Spinal cord (tissue), 10 donors: Measurements from ENCODE around the gene MRPL24. TPM values are rescaled to one million over a fixed set of nuclear protein-coding genes. Genes with fewer than 3 reads are reported as not detected.

Experiments
- DNase-seq, 6 donors: peaks; one replicate each; pipeline versions ENCODE4 v3.0.0 to v3.0.0-alpha.2; 2013 to 2015; ENCODE audit warnings: low spot score in 6 of 6, low read depth in 4 of 6
- H3K27ac ChIP-seq: one replicate; pipeline ENCODE4 v1.5.1; 2013; ENCODE audit warnings: low read depth, low read length, control low read depth
- H3K27me3 ChIP-seq: one replicate; pipeline ENCODE4 v1.6.1; 2013; ENCODE audit warnings: low read length; ENCODE audit not compliant: control insufficient read depth, insufficient read depth
- H3K36me3 ChIP-seq: one replicate; pipeline ENCODE4 v1.6.1; 2013; ENCODE audit warnings: low read length; ENCODE audit not compliant: control insufficient read depth, insufficient read depth
- H3K4me1 ChIP-seq: one replicate; pipeline ENCODE4 v1.6.1; 2013; ENCODE audit warnings: low read length; ENCODE audit not compliant: control insufficient read depth, insufficient read depth
- H3K4me3 ChIP-seq: one replicate; pipeline ENCODE4 v1.5.1; 2013; ENCODE audit warnings: low read depth, low read length, control low read depth
- H3K9me3 ChIP-seq: one replicate; pipeline ENCODE4 v1.6.1; 2013; ENCODE audit warnings: low read length; ENCODE audit not compliant: control insufficient read depth, insufficient read depth
- WGBS: methylation state at CpG from one replicate; pipeline ENCODE4 v1.1.5; 2013; ENCODE audit warnings: missing lambda C conversion rate; ENCODE audit not compliant: insufficient coverage; 5-methylcytosine and 5-hydroxymethylcytosine counted together
- long read RNA-seq, 4 donors: transcript quantifications; one replicate each; lab custom pipeline, GENCODE V29; 2026
- polyA plus RNA-seq, 2 donors: library from polyadenylated mRNA; unstranded; fragments of 120-200 nt; gene quantifications; one replicate each; pipeline ENCODE4 v1.2.1, GENCODE V29; 2013; ENCODE audit not compliant: insufficient read length in 2 of 2
- total RNA-seq, 2 donors: library from RNA; depleted of rRNA in 1 of 2; stranded (reverse); fragments of 120-200 nt in 1 of 2; fragments of >200 nt in 1 of 2; gene quantifications; one replicate each; pipeline versions ENCODE4 v1.2.3 to v1.2.4, GENCODE V29; 2013 to 2014
- donor health status: healthy.

Gene MRPL24
- total RNA-seq (10 to 100 TPM; 22.9 to 61.1 TPM), polyA plus RNA-seq (10 to 100 TPM; 54.5 to 59.8 TPM)
- long read RNA-seq, donor 1, transcript MRPL24-202 (6 exons, 883 nt): major isoform, 22 of 41 reads
- long read RNA-seq, donor 1, transcript MRPL24-201 (6 exons, 883 nt): minor isoform, 17 of 41 reads
- long read RNA-seq, donor 1, partial matches to known transcripts: 0 of 41 reads
- long read RNA-seq, donor 1, other reads (novel, unspliced or antisense): 0 of 41 reads
- long read RNA-seq, donor 2, transcript MRPL24-202 (6 exons, 883 nt): major isoform, 6 of 13 reads
- long read RNA-seq, donor 2, transcript MRPL24-201 (6 exons, 883 nt): minor isoform, 5 of 13 reads
- long read RNA-seq, donor 2, partial matches to known transcripts: 0 of 13 reads
- long read RNA-seq, donor 2, other reads (novel, unspliced or antisense): 0 of 13 reads
- long read RNA-seq, donor 3, transcript MRPL24-202 (6 exons, 883 nt): major isoform, 8 of 16 reads
- long read RNA-seq, donor 3, transcript MRPL24-201 (6 exons, 883 nt): minor isoform, 6 of 16 reads
- long read RNA-seq, donor 3, partial matches to known transcripts: 0 of 16 reads
- long read RNA-seq, donor 3, other reads (novel, unspliced or antisense): 0 of 16 reads
- long read RNA-seq, donor 4, transcript MRPL24-202 (6 exons, 883 nt): major isoform, 26 of 59 reads
- long read RNA-seq, donor 4, transcript MRPL24-206 (3 exons, 560 nt): minor isoform, 10 of 59 reads
- long read RNA-seq, donor 4, transcript MRPL24-201 (6 exons, 883 nt): minor isoform, 18 of 59 reads
- long read RNA-seq, donor 4, partial matches to known transcripts: 5 of 59 reads
- long read RNA-seq, donor 4, other reads (novel, unspliced or antisense): 0 of 59 reads

DNA sequence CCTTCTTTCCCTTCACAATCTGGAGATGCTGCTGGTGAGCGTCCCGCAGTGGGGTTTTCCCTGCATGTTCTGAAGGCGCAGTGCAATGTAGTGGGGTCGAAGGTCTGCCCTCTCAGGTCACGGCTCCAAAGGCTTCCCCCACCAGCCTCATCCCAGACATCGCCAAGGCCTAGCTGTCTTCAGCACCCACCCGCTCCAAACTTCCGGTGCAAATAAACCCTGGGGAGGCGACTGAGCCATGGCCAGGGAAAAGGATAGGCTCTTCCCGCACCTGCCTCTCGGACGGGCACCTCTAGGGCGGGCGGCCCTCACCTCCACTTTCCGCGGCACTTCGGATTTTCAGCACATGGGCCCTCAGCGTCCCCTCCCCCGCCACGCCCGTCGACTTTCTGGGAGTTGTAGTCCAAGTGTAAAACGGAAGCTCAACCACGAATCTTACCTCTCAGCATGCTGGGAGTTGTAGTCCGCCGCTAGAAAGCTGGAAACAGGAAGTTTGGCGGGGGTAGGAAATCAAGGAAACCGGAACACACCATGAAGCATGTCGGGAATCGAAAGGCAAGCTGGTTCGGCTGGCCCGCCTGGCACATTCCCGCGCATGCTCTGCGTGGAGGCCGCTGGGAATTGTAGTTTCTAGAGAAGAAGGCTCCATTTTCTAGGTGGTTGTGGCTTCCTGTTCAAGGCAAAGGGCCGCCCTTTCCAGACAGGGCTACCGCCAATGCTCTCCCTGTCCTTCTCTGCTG, at the start of gene MRPL24:
Gene MRPL24, minus strand, starts transcription at position 348 of the 740 bp plus-strand sequence. CDS start 2,384 bp downstream, outside the sequence.
- DNase-seq: peak in 5 of 6 donors; percentile 98 to 100 (median 100)
- WGBS: under 1% methylated on average over 29 of the region's 38 CpGs
- no peaks in the 10 kb centered on the region for H3K9me3 ChIP-seq
- peak within 1 kb of the TSS; percentile 96 for H3K4me3 ChIP-seq
- H3K27me3 ChIP-seq: no peaks in the 10 kb centered on the region
- peaks cover 45% of the 10 kb centered on the region for H3K36me3 ChIP-seq
- peak within 1 kb of the TSS; percentile 93 for H3K27ac ChIP-seq
- peaks cover 11% of the 10 kb centered on the region for H3K4me1 ChIP-seq

DNA sequence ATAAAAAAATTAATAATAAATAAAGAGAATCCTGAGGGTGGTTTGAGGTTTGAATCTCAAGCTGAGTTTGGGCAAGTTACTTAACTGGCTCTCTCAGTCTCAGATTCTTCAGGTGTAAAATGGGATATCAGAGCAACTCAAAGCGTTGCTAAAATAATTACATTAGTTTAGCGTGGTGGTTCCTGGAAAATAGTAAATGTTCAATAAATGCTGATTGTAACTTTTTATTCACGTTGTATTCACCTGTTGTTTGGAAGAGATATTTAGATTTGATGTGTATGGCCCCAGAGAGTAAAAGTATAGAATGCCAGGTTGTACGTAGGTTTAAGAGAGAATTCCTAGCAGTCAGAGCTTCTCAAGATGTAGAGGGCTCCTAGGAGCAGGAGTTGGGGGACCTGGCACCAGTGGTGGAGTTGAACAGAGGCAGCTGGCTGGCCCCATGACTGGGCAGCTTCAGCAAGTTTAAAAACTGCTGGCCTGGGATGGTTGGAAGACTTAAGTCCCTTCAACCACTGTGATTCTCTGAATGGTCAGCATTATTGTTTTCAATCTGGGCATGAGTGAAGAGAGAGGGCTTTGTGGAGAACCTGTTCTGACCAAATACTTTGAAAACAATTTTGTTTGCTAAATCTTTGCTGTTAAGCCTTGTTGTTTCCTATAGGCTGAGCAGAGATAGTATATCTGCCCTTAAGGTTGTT, 48.9 kb upstream of the MRPL24 start:
- no peaks in the 10 kb centered on the region for H3K9me3 ChIP-seq
- WGBS: 97% methylated on average over 3 of the region's 4 CpGs
- H3K4me1 ChIP-seq: no peaks in the 10 kb centered on the region
- peaks cover 65% of the 10 kb centered on the region for H3K36me3 ChIP-seq
- no peak overlapping the region for H3K4me3 ChIP-seq
- no peaks in the 10 kb centered on the region for H3K27me3 ChIP-seq
- no peak for DNase-seq
- no peak overlapping the region for H3K27ac ChIP-seq

DNA sequence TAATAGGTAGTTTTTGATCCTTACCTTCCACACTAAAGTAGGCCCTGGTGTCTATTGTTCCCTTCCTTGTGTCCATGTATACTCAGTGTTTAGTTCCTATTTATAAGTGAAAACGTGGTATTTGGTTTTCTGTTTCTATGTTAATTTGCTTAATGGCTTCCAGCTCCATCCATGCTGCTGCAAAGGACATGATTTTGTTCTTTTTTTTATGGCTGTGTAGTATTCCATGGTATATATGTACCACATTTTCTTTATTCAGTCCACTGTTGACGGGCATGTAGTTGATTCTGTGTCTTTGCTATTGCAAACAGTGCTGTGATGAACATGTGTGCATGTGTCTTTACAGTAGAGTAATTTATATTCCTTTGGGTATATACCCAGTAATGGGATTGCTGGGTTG, 47.2 kb upstream of the MRPL24 start:
- Histone ChIP-seq H3K27ac (no peak overlapping the region), H3K9me3 (no peaks in the 10 kb centered on the region), H3K27me3 (no peaks in the 10 kb centered on the region), H3K4me3 (no peak overlapping the region), H3K36me3 (peaks cover 66% of the 10 kb centered on the region), H3K4me1 (no peaks in the 10 kb centered on the region)
- DNase-seq: no peak
- no CpG with 5 or more reads among the region's 2 CpGs for WGBS

DNA sequence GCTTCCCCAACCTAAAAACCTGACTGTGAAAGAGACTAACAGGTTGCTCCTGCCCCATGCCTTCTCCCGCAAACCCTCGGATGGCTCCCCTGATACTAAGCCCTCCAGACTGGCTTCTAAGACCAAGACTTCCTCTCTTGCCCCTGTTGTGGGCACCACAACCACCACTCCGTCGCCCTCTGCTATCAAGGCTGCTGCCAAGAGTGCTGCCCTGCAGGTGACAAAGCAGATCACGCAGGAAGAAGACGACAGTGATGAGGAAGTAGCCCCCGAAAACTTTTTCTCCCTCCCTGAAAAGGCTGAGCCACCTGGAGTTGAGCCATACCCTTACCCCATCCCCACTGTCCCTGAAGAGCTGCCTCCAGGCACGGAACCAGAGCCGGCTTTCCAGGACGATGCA, 45.8 kb upstream of the MRPL24 start:
- Histone ChIP-seq H3K27me3 (no peaks in the 10 kb centered on the region), H3K4me1 (no peaks in the 10 kb centered on the region), H3K4me3 (no peak overlapping the region), H3K9me3 (no peaks in the 10 kb centered on the region), H3K36me3 (peaks cover 66% of the 10 kb centered on the region), H3K27ac (no peak overlapping the region)
- no peak for DNase-seq
- WGBS: 94% methylated on average over 9 of the region's 10 CpGs

DNA sequence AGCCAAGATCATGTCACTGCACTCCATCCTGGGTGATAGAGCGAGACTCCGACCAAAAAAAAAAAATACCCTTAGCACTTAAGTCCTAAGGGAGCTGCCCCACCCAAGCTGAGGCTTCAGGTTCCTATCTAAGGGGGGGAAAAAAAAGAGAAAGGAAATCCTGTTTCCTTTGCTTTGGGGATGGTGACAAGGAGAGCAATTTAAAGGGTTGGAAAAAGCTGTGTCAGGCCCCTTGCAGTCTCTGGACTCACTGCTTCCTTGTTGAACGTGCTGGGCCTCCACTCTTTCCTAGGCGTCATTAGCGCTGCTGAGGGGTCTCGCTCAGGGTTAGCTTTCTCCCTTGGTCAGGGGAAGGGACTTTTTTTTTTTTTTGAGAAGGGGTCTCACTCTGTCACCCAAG, 44.6 kb upstream of the MRPL24 start:
- H3K4me3 ChIP-seq: no peak overlapping the region
- H3K27me3 ChIP-seq: no peaks in the 10 kb centered on the region
- no peaks in the 10 kb centered on the region for H3K4me1 ChIP-seq
- peaks cover 60% of the 10 kb centered on the region for H3K36me3 ChIP-seq
- no peak overlapping the region for H3K27ac ChIP-seq
- no peaks in the 10 kb centered on the region for H3K9me3 ChIP-seq
- DNase-seq: no peak
- WGBS: no CpG with 5 or more reads among the region's 6 CpGs

DNA sequence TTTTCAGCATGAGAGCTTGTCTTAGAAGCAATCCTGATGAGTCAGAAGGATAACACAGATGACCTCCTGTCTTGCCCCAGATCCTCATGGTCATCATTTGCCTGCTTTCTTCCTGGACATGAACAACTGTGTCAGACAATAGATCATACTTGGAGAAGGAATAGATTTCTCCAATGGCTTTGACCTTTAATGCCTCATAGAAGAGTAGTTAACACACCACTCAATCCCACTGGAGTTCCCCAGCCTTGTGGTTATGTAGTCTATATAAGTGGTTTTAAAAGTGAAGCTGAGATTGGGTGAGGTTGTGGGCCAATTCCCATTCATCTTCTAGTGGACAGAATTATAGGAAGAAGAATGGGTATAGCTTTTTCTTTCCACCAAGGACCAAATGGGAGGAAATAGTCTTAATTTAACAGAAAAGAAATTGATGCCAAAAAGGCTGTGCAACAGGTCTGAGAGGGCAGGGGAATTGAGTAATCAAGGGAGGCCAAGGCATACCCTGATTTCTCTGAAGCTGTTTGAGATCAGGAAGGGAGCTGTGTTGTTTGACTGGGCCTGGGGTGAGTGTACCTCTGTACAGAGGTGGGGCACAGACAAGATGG, 40.8 kb upstream of the MRPL24 start:
- H3K9me3 ChIP-seq: no peaks in the 10 kb centered on the region
- H3K27ac ChIP-seq: no peak overlapping the region
- H3K36me3 ChIP-seq: peaks cover 33% of the 10 kb centered on the region
- no peak overlapping the region for H3K4me3 ChIP-seq
- DNase-seq: no peak
- no peaks in the 10 kb centered on the region for H3K27me3 ChIP-seq
- H3K4me1 ChIP-seq: no peaks in the 10 kb centered on the region

DNA sequence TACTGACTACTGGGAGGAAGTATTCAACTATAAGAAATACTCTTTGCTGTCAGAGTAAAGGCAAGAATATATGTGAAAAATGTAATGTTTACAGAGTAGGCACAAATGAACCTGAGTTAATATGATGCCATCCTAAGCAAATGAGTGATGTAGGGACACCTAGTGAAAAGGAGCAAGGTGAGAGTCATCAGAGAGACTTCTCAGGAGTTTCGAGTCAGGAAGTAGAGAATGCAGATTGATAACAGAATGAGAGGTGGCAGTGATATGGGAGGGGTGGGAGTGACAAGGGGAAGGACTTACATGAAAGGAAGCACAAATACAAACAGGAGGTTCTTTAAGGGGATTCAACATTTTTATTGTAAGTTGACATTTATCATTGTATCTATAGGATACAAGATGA, 36.7 kb upstream of the MRPL24 start:
- Histone ChIP-seq H3K4me3 (no peak overlapping the region), H3K36me3 (no peaks in the 10 kb centered on the region), H3K4me1 (no peaks in the 10 kb centered on the region), H3K9me3 (no peaks in the 10 kb centered on the region), H3K27ac (no peak overlapping the region), H3K27me3 (no peaks in the 10 kb centered on the region)
- 83% methylated on average over 1 of the region's 1 CpG for WGBS
- no peak for DNase-seq

DNA sequence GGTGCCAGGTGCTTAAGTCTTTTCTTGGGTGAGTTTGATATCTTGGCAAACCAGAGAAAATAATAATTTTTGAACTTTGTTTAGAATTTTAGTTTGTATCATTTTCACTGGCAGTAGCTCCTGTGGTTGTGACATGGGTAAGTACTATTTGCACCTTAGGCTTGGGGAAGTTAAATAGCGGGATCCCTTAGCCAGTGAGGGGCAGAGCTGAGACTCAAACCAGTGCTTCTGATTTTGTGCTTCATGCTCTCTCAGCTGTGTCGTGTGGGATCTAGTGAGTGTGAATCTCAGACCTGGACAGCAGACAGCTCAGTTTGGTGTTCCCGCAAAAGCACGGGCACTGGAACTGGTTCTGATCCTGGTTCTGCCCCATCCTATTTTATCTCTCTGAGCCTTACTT, 36.1 kb upstream of the MRPL24 start:
- Histone ChIP-seq H3K4me3 (no peak overlapping the region), H3K27ac (no peak overlapping the region), H3K27me3 (no peaks in the 10 kb centered on the region), H3K36me3 (no peaks in the 10 kb centered on the region), H3K9me3 (no peaks in the 10 kb centered on the region), H3K4me1 (no peaks in the 10 kb centered on the region)
- DNase-seq: no peak
- 54% methylated on average over 2 of the region's 4 CpGs for WGBS

DNA sequence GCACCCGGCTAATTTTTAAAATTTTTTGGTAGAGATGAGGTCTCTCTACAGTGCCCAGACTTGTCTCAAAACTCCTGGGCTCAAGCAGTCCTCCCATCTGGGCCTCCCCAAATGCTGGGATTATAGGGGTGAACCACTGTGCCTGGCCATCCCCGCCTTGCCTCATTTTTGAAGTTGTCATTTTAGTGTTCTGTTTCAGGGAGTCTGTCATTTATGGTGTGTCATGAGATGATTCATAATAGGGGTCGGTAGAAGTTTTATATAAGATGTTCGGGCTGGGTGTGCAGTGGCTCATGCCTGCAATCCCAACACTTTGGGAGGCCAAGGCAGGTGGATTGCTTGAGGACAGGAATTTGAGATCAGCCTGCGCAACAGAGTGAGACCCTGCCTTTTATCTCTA, 34.9 kb upstream of the MRPL24 start:
- no peak for DNase-seq
- whole genome bisulfite sequencing: 100% methylated on average over 2 of the region's 5 CpGs
- peaks cover 5% of the 10 kb centered on the region for H3K4me1 ChIP-seq
- H3K36me3 ChIP-seq: peaks cover 8% of the 10 kb centered on the region
- H3K27me3 ChIP-seq: no peaks in the 10 kb centered on the region
- H3K9me3 ChIP-seq: no peaks in the 10 kb centered on the region
- H3K27ac ChIP-seq: no peak overlapping the region
- no peak overlapping the region for H3K4me3 ChIP-seq
